ENCODE data around the gene GNAI3.

Gene GNAI3

DNA sequence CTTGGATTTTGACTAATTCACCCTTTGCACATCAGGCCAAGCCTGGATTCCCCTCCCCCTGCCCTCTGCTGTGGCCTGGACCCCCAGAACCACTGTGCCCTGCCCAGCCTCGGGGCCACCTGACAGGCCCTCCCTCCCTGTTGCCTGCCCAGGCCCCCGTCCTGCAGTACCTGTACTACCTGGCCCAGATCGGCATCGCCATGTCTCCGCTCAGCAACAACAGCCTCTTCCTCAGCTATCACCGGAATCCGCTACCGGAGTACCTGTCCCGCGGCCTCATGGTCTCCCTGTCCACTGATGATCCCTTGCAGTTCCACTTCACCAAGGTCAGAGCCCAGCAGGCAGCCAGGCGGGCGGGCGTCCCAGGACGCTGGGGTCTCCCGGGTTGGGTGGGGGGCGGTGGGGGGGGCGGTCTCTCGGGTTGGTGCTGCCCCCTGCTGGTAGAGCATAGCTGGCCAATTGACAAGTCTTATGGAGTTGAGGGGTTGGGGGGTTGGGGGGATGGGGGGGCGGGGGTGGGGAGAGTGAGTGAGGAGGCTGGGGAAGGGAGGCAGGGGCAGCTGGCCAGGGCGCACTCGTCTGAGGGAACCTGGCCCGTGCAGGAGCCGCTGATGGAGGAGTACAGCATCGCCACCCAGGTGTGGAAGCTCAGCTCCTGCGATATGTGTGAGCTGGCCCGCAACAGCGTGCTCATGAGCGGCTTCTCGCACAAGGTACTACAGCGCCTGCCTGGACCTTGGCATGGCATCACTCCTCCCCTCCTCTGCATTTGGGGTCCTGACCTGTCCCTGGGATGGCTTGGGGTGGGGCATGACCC lies 81.9 kb downstream of the GNAI3 start:
- ChIA-PET CTCF (interaction anchor here (0.6 to 4.7 kb wide), 11 partner anchors 9 to 458 kb away, joined by 3 to 42 read pairs (median 6); partner anchors contain the start of genes AMPD2, GNAI3 and GNAT2), POLR2A (interaction anchor here (0.7 to 6.0 kb wide), 4 partner anchors 10 to 85 kb away, joined by 3 to 37 read pairs (median 4); partner anchors contain the start of genes AMPD2 and GNAI3)
- peak; percentile 63 for DNase-seq (ENCODE audit: extremely low spot score)
- no peak for TF ChIP-seq LEF1 (IDR thresholded peaks at IDR 0.05; ENCODE audit: borderline replicate concordance)
- no peak for TF ChIP-seq NFRKB (IDR thresholded peaks at IDR 0.05)
- TF ChIP-seq ELF4 (IDR thresholded peaks at IDR 0.05), result no peak
- no peak for TF ChIP-seq FOXK2 (IDR thresholded peaks at IDR 0.05)
- TF ChIP-seq CTBP1 (IDR thresholded peaks at IDR 0.05; ENCODE audit: borderline replicate concordance), result no peak
- TF ChIP-seq FOXA1 (IDR thresholded peaks at IDR 0.05), result no peak
- no peak for TF ChIP-seq HDGF (IDR thresholded peaks at IDR 0.05; ENCODE audit: borderline replicate concordance)
- no peak for TF ChIP-seq SUZ12 (IDR thresholded peaks at IDR 0.05)
- no peak for TF ChIP-seq BHLHE40 (IDR thresholded peaks at IDR 0.05; ENCODE audit: borderline replicate concordance)
- TF ChIP-seq L3MBTL2 (conservative IDR thresholded peaks at IDR 0.05), result no peak
- TF ChIP-seq FOXM1 (IDR thresholded peaks at IDR 0.05; ENCODE audit: borderline replicate concordance), result no peak
- TF ChIP-seq TARDBP (IDR thresholded peaks at IDR 0.05), result no peak
- no peak for TF ChIP-seq SP1 (IDR thresholded peaks at IDR 0.05)

DNA sequence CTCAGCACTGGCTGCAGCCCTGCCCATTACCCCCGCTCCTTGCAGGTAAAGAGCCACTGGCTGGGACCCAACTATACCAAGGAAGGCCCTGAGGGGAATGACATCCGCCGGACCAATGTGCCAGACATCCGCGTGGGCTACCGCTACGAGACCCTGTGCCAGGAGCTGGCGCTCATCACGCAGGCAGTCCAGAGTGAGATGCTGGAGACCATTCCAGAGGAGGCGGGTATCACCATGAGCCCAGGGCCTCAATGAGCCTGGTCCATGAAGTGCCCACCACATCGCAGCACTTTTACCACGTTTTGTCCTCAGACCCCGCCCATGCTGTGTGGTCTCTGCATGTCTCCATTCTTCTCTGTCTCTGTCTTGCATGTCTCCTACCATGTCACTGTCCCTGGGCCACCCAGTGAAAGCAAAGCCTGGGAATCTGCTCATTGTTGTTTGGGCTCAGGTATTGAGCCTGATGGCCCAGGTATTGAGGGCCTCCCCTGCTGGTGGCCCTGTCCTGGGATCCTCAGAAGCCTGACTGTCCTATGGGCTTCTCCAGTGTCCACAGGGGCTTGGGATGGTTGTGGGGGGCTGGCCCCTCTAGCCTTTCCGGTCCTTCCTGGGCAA lies 82.6 kb downstream of the GNAI3 start:
- no peak for DNase-seq (ENCODE audit: extremely low spot score)
- POLR2A ChIA-PET, result interaction anchor here (0.7 to 6.0 kb wide), 3 partner anchors 11 to 85 kb away, joined by 4 to 37 read pairs (median 4); partner anchors contain the start of genes AMPD2 and GNAI3
- CTCF ChIA-PET, result interaction anchor here (0.7 to 4.7 kb wide), 8 partner anchors 9 to 160 kb away, joined by 3 to 42 read pairs (median 6); partner anchors contain the start of genes AMPD2 and GNAT2
- TF ChIP-seq ELF4 (IDR thresholded peaks at IDR 0.05), result no peak
- no peak for TF ChIP-seq LEF1 (IDR thresholded peaks at IDR 0.05; ENCODE audit: borderline replicate concordance)
- no peak for TF ChIP-seq TARDBP (IDR thresholded peaks at IDR 0.05)
- no peak for TF ChIP-seq ZNF384 (IDR thresholded peaks at IDR 0.05)
- TF ChIP-seq FOXA1 (IDR thresholded peaks at IDR 0.05), result no peak
- no peak for TF ChIP-seq HDGF (IDR thresholded peaks at IDR 0.05; ENCODE audit: borderline replicate concordance)
- no peak for TF ChIP-seq FOXM1 (IDR thresholded peaks at IDR 0.05; ENCODE audit: borderline replicate concordance)
- no peak for TF ChIP-seq SUZ12 (IDR thresholded peaks at IDR 0.05)
- no peak for TF ChIP-seq NFRKB (IDR thresholded peaks at IDR 0.05)

DNA sequence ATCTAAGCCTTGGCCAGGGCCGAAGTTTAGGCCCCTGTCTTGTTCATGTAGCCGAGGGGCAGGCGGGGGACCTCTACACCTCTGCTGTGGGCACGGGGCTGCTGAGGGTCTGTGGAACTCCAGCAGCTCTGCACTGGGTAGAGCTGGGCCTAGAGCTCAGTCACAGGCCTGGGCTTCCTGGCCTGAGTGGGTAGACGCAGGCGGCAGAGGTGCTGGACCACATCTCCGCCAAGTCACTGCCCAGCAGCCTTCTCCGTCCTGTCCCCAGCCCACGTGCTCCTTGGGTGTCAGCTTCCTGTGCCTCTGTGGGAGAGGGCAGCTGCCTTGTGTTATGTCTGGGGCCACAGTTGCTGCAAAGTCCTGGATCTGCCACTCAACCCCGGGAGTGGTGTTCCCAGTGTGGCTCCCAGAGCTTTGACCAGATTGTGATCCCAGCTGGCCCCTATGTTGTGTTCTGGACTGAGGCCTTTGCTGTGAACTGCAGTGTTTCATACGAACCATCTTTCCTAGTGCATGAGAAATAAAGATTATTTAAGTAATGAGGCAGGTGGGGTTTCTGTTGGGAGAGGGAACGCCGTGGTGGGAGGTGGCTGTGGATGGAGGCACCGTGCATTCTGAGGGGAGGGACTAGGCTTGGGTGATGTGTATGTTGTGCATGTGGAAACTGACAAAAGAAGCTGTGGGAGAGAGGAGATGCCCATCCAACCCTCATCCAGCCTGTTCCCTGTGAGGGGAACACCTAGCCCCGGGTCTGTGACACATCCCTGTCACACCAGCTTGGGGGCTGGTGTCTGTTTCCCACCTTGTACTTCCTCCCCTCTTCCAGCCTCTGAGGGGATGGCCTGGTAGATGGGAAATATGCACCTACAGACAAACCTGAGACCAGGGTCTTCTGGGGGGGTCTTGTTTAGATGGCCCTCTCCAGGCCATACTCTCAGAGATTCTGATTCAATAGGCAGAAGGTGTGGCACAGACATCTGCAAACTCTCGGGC lies 83.4 kb downstream of the GNAI3 start:
- ChIA-PET CTCF (interaction anchor here (1.7 to 4.7 kb wide), 3 partner anchors 8 to 90 kb away, joined by 6 to 42 read pairs (median 42); no protein-coding TSS in a partner anchor), POLR2A (interaction anchor here (0.9 to 6.0 kb wide), 2 partner anchors 83 to 86 kb away, joined by 4 to 37 read pairs; partner anchors contain the start of gene GNAI3)
- DNase-seq (ENCODE audit: extremely low spot score), result no peak
- TF ChIP-seq TARDBP (IDR thresholded peaks at IDR 0.05) (no peak), ARNT (IDR thresholded peaks at IDR 0.05) (no peak), NFRKB (IDR thresholded peaks at IDR 0.05) (no peak), FOXA1 (IDR thresholded peaks at IDR 0.05) (no peak), SP1 (IDR thresholded peaks at IDR 0.05) (no peak), FOXK2 (IDR thresholded peaks at IDR 0.05) (no peak), L3MBTL2 (conservative IDR thresholded peaks at IDR 0.05) (no peak), CTBP1 (IDR thresholded peaks at IDR 0.05; ENCODE audit: borderline replicate concordance) (no peak), FOXM1 (IDR thresholded peaks at IDR 0.05; ENCODE audit: borderline replicate concordance) (no peak), SUZ12 (IDR thresholded peaks at IDR 0.05) (no peak)

DNA sequence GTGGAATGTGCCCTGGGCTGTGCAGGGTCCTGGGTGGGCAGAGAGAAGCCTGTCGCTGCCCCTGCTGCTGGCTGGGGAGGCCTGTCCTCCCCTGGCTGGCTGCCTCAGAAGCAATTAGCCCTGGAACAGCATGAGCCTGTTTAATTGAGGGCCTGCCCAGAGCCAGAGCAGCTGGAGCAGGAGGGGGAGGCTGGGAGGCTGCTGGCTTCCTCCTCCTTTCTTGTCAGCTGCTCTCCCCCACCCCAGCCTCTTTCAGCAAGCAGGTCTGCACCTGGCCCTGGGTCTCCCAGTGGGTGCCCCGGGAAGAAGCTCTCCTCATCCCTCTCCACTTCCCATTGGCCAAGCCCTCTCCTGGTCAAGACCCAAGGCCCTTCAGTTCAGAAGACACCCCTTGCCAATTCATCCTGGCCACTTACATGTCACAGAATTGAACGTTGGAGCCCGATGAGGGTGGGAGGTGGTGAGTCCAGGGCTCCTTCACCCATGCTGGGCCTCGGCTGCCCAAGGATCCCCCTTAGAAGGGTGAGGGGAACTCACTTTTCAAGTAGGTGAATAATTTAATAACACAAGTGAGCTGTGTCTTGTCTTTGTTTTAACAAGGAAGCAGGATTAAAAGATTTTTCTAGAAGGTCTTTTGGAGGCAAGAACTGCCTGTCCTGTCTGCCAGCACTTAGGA lies 84.4 kb downstream of the GNAI3 start:
- TF ChIP-seq HDGF (IDR thresholded peaks at IDR 0.05; ENCODE audit: borderline replicate concordance), result no peak
- TF ChIP-seq, protein P1, sequence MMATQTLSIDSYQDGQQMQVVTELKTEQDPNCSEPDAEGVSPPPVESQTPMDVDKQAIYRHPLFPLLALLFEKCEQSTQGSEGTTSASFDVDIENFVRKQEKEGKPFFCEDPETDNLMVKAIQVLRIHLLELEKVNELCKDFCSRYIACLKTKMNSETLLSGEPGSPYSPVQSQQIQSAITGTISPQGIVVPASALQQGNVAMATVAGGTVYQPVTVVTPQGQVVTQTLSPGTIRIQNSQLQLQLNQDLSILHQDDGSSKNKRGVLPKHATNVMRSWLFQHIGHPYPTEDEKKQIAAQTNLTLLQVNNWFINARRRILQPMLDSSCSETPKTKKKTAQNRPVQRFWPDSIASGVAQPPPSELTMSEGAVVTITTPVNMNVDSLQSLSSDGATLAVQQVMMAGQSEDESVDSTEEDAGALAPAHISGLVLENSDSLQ (IDR thresholded peaks at IDR 0.05), result no peak
- TF ChIP-seq FOXA1 (IDR thresholded peaks at IDR 0.05), result no peak
- TF ChIP-seq NFRKB (IDR thresholded peaks at IDR 0.05), result no peak
- no peak for TF ChIP-seq FOXM1 (IDR thresholded peaks at IDR 0.05; ENCODE audit: borderline replicate concordance)
- no peak for TF ChIP-seq L3MBTL2 (conservative IDR thresholded peaks at IDR 0.05)
- no peak for DNase-seq (ENCODE audit: extremely low spot score)
- CTCF ChIA-PET, result interaction anchor here (4.1 kb wide), 1 partner anchor 87 kb away, joined by 42 read pairs; no protein-coding TSS in a partner anchor

DNA sequence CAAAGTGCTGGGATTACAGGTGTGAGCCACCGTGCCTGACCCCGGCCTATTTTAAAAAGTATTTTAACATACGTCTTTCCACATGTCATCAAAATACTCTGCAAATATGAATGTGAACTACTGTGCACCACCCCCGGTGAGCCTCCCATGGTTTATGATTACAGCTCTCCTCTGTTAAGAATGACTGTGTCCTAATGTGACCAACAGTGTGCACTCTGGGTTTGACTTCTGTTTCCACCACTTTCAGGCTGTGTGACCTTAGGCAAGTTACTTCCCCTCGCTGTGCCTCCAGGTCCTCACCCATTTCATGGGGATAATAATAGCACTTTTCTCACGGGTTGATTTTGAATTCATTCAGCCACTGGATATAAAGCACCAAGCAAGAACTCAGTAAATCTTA lies 85.9 kb downstream of the GNAI3 start:
- no peak for DNase-seq (ENCODE audit: extremely low spot score)
- TF ChIP-seq FOXA1 (IDR thresholded peaks at IDR 0.05), result no peak
- no peak for TF ChIP-seq LEF1 (IDR thresholded peaks at IDR 0.05; ENCODE audit: borderline replicate concordance)
- no peak for TF ChIP-seq ARNT (IDR thresholded peaks at IDR 0.05)
- no peak for TF ChIP-seq FOXM1 (IDR thresholded peaks at IDR 0.05; ENCODE audit: borderline replicate concordance)
- TF ChIP-seq TARDBP (IDR thresholded peaks at IDR 0.05), result no peak
- no peak for TF ChIP-seq L3MBTL2 (conservative IDR thresholded peaks at IDR 0.05)
- TF ChIP-seq HDGF (IDR thresholded peaks at IDR 0.05; ENCODE audit: borderline replicate concordance), result no peak
- ChIA-PET CTCF (interaction anchor here (1.2 kb wide), 1 partner anchor 90 kb away, joined by 3 read pairs; no protein-coding TSS in a partner anchor), POLR2A (interaction anchor here (1.1 to 6.0 kb wide), 2 partner anchors 85 to 86 kb away, joined by 7 to 37 read pairs; partner anchors contain the start of gene GNAI3)

More for the DNA sequence above, 84.4 kb downstream of the GNAI3 start:
- POLR2A ChIA-PET, result interaction anchor here (6.0 kb wide), 1 partner anchor 84 kb away, joined by 37 read pairs; the partner anchor contains the start of gene GNAI3
